OCI-LY1 (cell line): ENCODE data around the gene LRRC42.

Experiments used
- H2AFZ ChIP-seq: fragments of 200-600 bp; sonication (generic), shearing (Covaris generic); 2 replicates; pipeline ENCODE4 v1.6.0; 2014; ENCODE audit warnings: antibody characterized with exemption, mild to moderate bottlenecking, low read length
- H3F3A ChIP-seq: fragments of 200-600 bp; sonication (generic), shearing (Covaris generic); 2 replicates; pipeline ENCODE4 v1.6.0; 2014; ENCODE audit warnings: mild to moderate bottlenecking, antibody characterized with exemption, low read length, moderate library complexity; ENCODE audit not compliant: insufficient read depth
- H3K27ac ChIP-seq: fragments of 200-600 bp; sonication (generic); 2 replicates; pipeline ENCODE4 v1.5.1; 2014; ENCODE audit warnings: low read length, mixed run types, mild to moderate bottlenecking, low read depth; ENCODE audit not compliant: poor library complexity, severe bottlenecking
- H3K27me3 ChIP-seq: fragments of 200-600 bp; sonication (generic); 2 replicates; pipeline ENCODE4 v1.6.0; 2014; ENCODE audit warnings: antibody characterized with exemption, mild to moderate bottlenecking, low read length, moderate library complexity; ENCODE audit not compliant: insufficient read depth
- H3K36me3 ChIP-seq: fragments of 200-600 bp; sonication (generic); 2 replicates; pipeline ENCODE4 v1.6.1; 2014; ENCODE audit warnings: mild to moderate bottlenecking, antibody characterized with exemption, low read length, moderate library complexity, mixed read lengths; ENCODE audit not compliant: insufficient read depth
- H3K4me1 ChIP-seq: fragments of 200-600 bp; sonication (generic); 2 replicates; pipeline ENCODE4 v1.5.1; 2014; ENCODE audit warnings: mild to moderate bottlenecking, low read length, moderate library complexity; ENCODE audit not compliant: insufficient read depth, severe bottlenecking
- H3K4me2 ChIP-seq: fragments of 200-600 bp; sonication (generic), shearing (Covaris generic); 2 replicates; pipeline ENCODE4 v1.6.1; 2014; ENCODE audit warnings: low read length
- H3K4me3 ChIP-seq: fragments of 200-600 bp; sonication (generic); 2 replicates; pipeline ENCODE4 v1.5.1; 2014; ENCODE audit warnings: low read length, low read depth, mild to moderate bottlenecking, mixed read lengths; ENCODE audit not compliant: poor library complexity, severe bottlenecking
- H3K79me2 ChIP-seq: fragments of 200-600 bp; shearing (Covaris generic); 2 replicates; pipeline ENCODE4 v1.6.1; 2016; ENCODE audit warnings: mixed run types, low read length, mixed read lengths; ENCODE audit not compliant: insufficient read depth
- H3K9ac ChIP-seq: fragments of 200-600 bp; sonication (generic), shearing (Covaris generic); 2 replicates; pipeline ENCODE4 v1.6.1; 2014; ENCODE audit warnings: mild to moderate bottlenecking, low read length, mixed read lengths
- H3K9me2 ChIP-seq: fragments of 200-600 bp; sonication (generic), shearing (Covaris generic); 2 replicates; pipeline ENCODE4 v1.6.1; 2014; ENCODE audit warnings: low read depth, mild to moderate bottlenecking, low read length, mixed read lengths
- H3K9me3 ChIP-seq: fragments of 200-600 bp; shearing (Covaris generic); 2 replicates; pipeline ENCODE4 v1.6.1; 2014; ENCODE audit warnings: low read length, mixed read lengths
- H4K20me1 ChIP-seq: fragments of 200-600 bp; sonication (generic), shearing (Covaris generic); 2 replicates; pipeline ENCODE4 v1.6.0; 2016; ENCODE audit warnings: mild to moderate bottlenecking, low read length; ENCODE audit not compliant: insufficient read depth
- EZH2 ChIP-seq: fragments of 200-600 bp; sonication (generic), shearing (Covaris generic); IDR thresholded peaks from 2 replicates; pipeline ENCODE4 v1.8.0; 2017; ENCODE audit warnings: borderline replicate concordance, mixed run types, mild to moderate bottlenecking, antibody characterized with exemption, low read length, moderate library complexity, mixed read lengths
- TF ChIP-seq, protein P1 (sequence below): fragments of 200-600 bp; sonication (generic), shearing (Covaris generic); IDR thresholded peaks from 2 replicates; pipeline ENCODE4 v1.5.1; 2017; ENCODE audit warnings: mild to moderate bottlenecking, antibody characterized with exemption, low read length, moderate library complexity, mixed read lengths

LRRC42 gene

DNA sequence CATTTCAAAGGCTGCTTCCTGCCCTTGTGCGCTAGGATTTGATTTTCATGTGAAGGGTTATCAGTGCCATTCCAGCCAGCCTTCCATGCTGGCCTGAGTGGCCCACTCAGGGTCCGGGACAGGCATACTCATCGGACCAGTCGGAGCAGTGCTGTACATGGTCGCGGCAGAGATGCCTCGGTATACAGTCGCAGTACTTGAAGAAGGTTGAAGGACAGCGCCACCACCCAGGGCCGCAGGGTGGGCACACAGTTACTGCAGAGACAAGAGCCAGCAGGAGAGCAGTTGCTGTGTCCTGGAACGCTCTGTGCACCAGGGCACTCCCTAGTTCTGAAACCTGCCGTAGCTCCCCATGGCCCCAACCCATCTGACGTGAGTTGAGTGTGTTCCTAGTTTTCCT, 62.7 kb downstream of the LRRC42 start:
- Histone ChIP-seq H3K9me3 (no peaks in the 10 kb centered on the region), H3K4me3 (no peak overlapping the region), H3F3A (no peaks in the 10 kb centered on the region), H3K9ac (no peak overlapping the region), H3K79me2 (no peaks in the 10 kb centered on the region), H3K27ac (no peak overlapping the region), H3K9me2 (no peaks in the 10 kb centered on the region), H3K4me2 (no peak overlapping the region), H2AFZ (no peak overlapping the region), H3K4me1 (no peaks in the 10 kb centered on the region), H4K20me1 (no peaks in the 10 kb centered on the region), H3K36me3 (no peaks in the 10 kb centered on the region), H3K27me3 (peaks cover 6% of the 10 kb centered on the region; the same call in 1 of the 2 replicates)
- TF ChIP-seq EZH2: no peak
- TF ChIP-seq, protein P1, sequence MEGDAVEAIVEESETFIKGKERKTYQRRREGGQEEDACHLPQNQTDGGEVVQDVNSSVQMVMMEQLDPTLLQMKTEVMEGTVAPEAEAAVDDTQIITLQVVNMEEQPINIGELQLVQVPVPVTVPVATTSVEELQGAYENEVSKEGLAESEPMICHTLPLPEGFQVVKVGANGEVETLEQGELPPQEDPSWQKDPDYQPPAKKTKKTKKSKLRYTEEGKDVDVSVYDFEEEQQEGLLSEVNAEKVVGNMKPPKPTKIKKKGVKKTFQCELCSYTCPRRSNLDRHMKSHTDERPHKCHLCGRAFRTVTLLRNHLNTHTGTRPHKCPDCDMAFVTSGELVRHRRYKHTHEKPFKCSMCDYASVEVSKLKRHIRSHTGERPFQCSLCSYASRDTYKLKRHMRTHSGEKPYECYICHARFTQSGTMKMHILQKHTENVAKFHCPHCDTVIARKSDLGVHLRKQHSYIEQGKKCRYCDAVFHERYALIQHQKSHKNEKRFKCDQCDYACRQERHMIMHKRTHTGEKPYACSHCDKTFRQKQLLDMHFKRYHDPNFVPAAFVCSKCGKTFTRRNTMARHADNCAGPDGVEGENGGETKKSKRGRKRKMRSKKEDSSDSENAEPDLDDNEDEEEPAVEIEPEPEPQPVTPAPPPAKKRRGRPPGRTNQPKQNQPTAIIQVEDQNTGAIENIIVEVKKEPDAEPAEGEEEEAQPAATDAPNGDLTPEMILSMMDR: no peak

DNA sequence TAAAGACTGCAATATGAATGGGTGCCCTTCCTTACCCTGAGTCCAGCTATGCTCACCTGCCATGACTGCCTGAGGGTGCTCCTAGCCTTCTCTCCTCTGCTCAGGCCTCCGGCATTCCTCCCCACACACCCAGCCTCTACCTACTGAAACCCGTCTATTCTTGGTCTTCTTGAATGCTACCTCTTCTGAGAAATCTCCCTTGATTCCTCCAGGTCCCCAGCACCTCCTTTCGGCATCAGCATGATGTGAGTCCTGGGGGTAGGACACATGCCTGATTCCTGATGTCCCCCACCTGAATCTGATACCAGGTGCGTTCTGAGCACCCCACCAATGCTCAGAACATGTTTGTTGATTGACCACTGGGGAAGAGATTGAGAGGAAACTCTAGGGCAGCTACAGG, 63.3 kb downstream of the LRRC42 start:
- no peaks in the 10 kb centered on the region for H4K20me1 ChIP-seq
- no peaks in the 10 kb centered on the region for H3K9me3 ChIP-seq
- H3K27me3 ChIP-seq: peaks cover 6% of the 10 kb centered on the region; the same call in 1 of the 2 replicates
- no peaks in the 10 kb centered on the region for H3F3A ChIP-seq
- TF ChIP-seq EZH2: no peak
- TF ChIP-seq, protein P1: no peak
- no peak overlapping the region for H3K4me2 ChIP-seq
- no peak overlapping the region for H2AFZ ChIP-seq
- no peaks in the 10 kb centered on the region for H3K4me1 ChIP-seq
- H3K79me2 ChIP-seq: no peaks in the 10 kb centered on the region
- H3K9ac ChIP-seq: no peak overlapping the region
- H3K4me3 ChIP-seq: no peak overlapping the region
- H3K36me3 ChIP-seq: no peaks in the 10 kb centered on the region
- H3K9me2 ChIP-seq: no peaks in the 10 kb centered on the region
- no peak overlapping the region for H3K27ac ChIP-seq

DNA sequence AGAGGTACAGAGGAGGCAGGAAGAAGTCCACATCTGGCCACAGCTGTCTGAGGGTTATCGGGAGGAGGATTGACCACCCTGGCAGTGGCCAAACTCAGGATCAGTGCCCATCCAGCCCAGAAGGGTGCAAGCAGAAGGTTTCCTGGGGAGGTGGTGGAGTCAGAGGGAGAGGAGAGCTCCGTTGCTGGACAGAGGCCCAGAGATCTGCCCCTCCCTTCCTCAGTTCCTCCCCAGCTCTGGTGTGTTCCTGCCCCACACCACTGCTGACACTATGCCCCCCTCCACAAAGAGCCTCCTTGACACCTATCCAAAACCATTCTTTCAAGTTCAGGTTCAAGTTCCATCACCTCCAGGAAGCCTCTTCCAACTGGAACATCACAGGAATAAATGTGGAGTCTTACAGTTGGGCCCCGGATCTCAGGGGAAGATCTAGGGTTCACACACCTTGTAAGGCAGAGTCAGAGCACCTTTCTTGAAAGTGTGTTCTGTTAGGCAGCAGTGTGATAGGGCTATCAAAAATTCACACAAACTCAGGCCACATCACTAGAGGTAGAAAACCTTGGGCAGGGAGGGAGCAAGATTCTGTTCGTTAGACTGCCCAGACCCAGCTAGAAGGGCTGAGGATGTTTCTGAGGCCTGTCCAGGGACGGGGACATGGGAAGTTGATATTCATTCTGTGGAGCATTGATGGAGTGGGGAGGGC, 64.4 kb downstream of the LRRC42 start:
- Histone ChIP-seq H2AFZ (no peak overlapping the region), H3K9ac (no peak overlapping the region), H3K4me1 (no peaks in the 10 kb centered on the region), H4K20me1 (no peaks in the 10 kb centered on the region), H3K9me2 (no peaks in the 10 kb centered on the region), H3K4me3 (no peak overlapping the region), H3K9me3 (no peaks in the 10 kb centered on the region), H3K79me2 (no peaks in the 10 kb centered on the region), H3K27ac (no peak overlapping the region), H3F3A (no peaks in the 10 kb centered on the region), H3K36me3 (no peaks in the 10 kb centered on the region), H3K27me3 (peaks cover 6% of the 10 kb centered on the region; the same call in 1 of the 2 replicates), H3K4me2 (no peak overlapping the region)
- TF ChIP-seq EZH2: no peak
- TF ChIP-seq, protein P1: no peak
